Adrenal gland (tissue), 5 donors: Measurements from ENCODE around the gene TNIK.

ENCODE experiments used
- CTCF ChIP-seq, 6 experiments: fragments of 450-650 bp in 4 of 6; fragments of 200-600 bp in 2 of 6; sonication (generic) in 1 of 6; IDR thresholded peaks; 1 replicate in 5 of 6; 2 replicates in 1 of 6; pipeline versions ENCODE4 v1.5.1 to v1.8.0; 2016 to 2021; ENCODE audit warnings: antibody characterized with exemption in 6 of 6, mild to moderate bottlenecking in 2 of 6, moderate library complexity in 1 of 6
- POLR2A ChIP-seq, 2 donors: fragments of 450-650 bp; IDR thresholded peaks; one replicate each; pipeline ENCODE4 v1.6.1; 2017; ENCODE audit warnings: antibody characterized with exemption in 2 of 2, mild to moderate bottlenecking in 2 of 2, moderate library complexity in 1 of 2
- donor health status: DM: no; HTN: no; CAD: no.

GRCh38 chr3:171021377-171021776 lies 438.8 kb downstream of the TNIK start:
- TF ChIP-seq CTCF (IDR thresholded peaks at IDR 0.05): no peak
- TF ChIP-seq POLR2A (IDR thresholded peaks at IDR 0.05): no peak
